K562 (cell line): ENCODE results near the gene ITGB1BP2. TPM values are rescaled to one million over a fixed set of nuclear protein-coding genes. Genes with fewer than 3 reads are reported as not detected.

Source experiments
- BACH1 ChIP-seq: fragments of 200-800 bp; sonication (Bioruptor generic); IDR thresholded peaks from 2 replicates; pipeline ENCODE4 v1.6.1; 2016; ENCODE audit warnings: missing genetic modification characterization, missing compliant biosample characterization
- DACH1 ChIP-seq: fragments of 450-650 bp; IDR thresholded peaks from 2 replicates; pipeline ENCODE4 v1.6.1; 2018; ENCODE audit not compliant: partially characterized antibody
- HMGN3 ChIP-seq: IDR thresholded peaks from 2 replicates; pipeline ENCODE4 v1.6.1; 2011; ENCODE audit warnings: borderline replicate concordance, low read depth, mild to moderate bottlenecking, mixed read lengths, low read length; ENCODE audit not compliant: insufficient read length; ENCODE audit errors: extremely low read depth
- IFI16 ChIP-seq: fragments of 250-450 bp; sonication (Bioruptor Pico); IDR thresholded peaks from 2 replicates; pipeline ENCODE4 v2.1.2; 2022; ENCODE audit warnings: mild to moderate bottlenecking, inconsistent platforms
- KAT7 ChIP-seq: sonication (generic); formaldehyde crosslinking; IDR thresholded peaks from 2 replicates; pipeline ENCODE4 v1.8.0; 2022; ENCODE audit warnings: missing genetic modification reagents, mild to moderate bottlenecking, borderline replicate concordance
- KLF1 ChIP-seq: fragments of 450-650 bp; IDR thresholded peaks from 2 replicates; pipeline ENCODE4 v1.6.1; 2016; ENCODE audit warnings: missing genetic modification characterization, missing compliant biosample characterization
- MED1 ChIP-seq: sonication (generic); formaldehyde crosslinking; IDR thresholded peaks from 2 replicates; pipeline ENCODE4 v1.8.1; 2023; ENCODE audit warnings: missing genetic modification reagents, borderline replicate concordance
- MEIS2 ChIP-seq: fragments of 450-650 bp; IDR thresholded peaks from 2 replicates; pipeline ENCODE4 v1.6.1; 2014; ENCODE audit warnings: mild to moderate bottlenecking; ENCODE audit not compliant: partially characterized antibody
- MYBL2 ChIP-seq, 2 experiments: fragments of 450-650 bp in 1 of 2; sonication (generic) in 1 of 2; formaldehyde crosslinking in 1 of 2; IDR thresholded peaks; 2 replicates each; pipeline versions ENCODE4 v1.6.1 to v1.8.1; 2017 to 2022; ENCODE audit warnings: borderline replicate concordance in 1 of 2, inconsistent platforms in 1 of 2, low read depth in 1 of 2, mild to moderate bottlenecking in 1 of 2, missing genetic modification reagents in 1 of 2, moderate library complexity in 1 of 2
- NONO ChIP-seq, 2 experiments: fragments of 200-400 bp in 1 of 2; fragments of 450-650 bp in 1 of 2; formaldehyde crosslinking in 1 of 2; IDR thresholded peaks; 2 replicates each; pipeline ENCODE4 v1.6.1; 2017; ENCODE audit warnings: low read depth in 2 of 2, mild to moderate bottlenecking in 2 of 2, moderate library complexity in 2 of 2, low read length in 1 of 2
- NR2C1 ChIP-seq, 2 experiments: fragments of 450-650 bp; IDR thresholded peaks; 2 replicates each; pipeline ENCODE4 v1.6.1; 2017; ENCODE audit warnings: mild to moderate bottlenecking in 2 of 2, antibody characterized with exemption in 1 of 2, inconsistent platforms in 1 of 2, missing compliant biosample characterization in 1 of 2, missing genetic modification characterization in 1 of 2
- PKNOX1 ChIP-seq: fragments of 450-650 bp; IDR thresholded peaks from 2 replicates; pipeline ENCODE4 v1.6.1; 2016
- PURB ChIP-seq: sonication (generic); formaldehyde crosslinking; IDR thresholded peaks from 2 replicates; pipeline ENCODE4 v1.9.0; 2021; ENCODE audit warnings: low read depth, mild to moderate bottlenecking, missing genetic modification reagents
- TFAM ChIP-seq: fragments of 250-450 bp; sonication (Bioruptor Pico); conservative IDR thresholded peaks from 2 replicates; pipeline ENCODE4 v1.5.0; 2021; ENCODE audit warnings: mild to moderate bottlenecking, moderate library complexity
- ZBTB2 ChIP-seq: fragments of 450-650 bp; IDR thresholded peaks from 2 replicates; pipeline ENCODE4 v1.6.1; 2016; ENCODE audit warnings: antibody characterized with exemption
- ZFX ChIP-seq: sonication (generic); formaldehyde crosslinking; IDR thresholded peaks from 2 replicates; pipeline ENCODE4 v1.8.0; 2022; ENCODE audit warnings: mild to moderate bottlenecking, missing genetic modification reagents, moderate library complexity
- ZHX1 ChIP-seq: fragments of 150-350 bp; conservative IDR thresholded peaks from 2 replicates; pipeline ENCODE4 v1.6.1; 2014; ENCODE audit warnings: low read length
- ZNF324 ChIP-seq: fragments of 250-450 bp; sonication (Bioruptor Pico); IDR thresholded peaks from 2 replicates; pipeline ENCODE4 v1.4.0; 2020; ENCODE audit warnings: mild to moderate bottlenecking
- polyA plus RNA-seq, 8 experiments: library from polyadenylated mRNA; depleted of rRNA in 4 of 8; stranded (reverse) in 5 of 8; unstranded in 3 of 8; fragments of >200 nt; fragmentation: Nextera tagmentation in 2 of 8; fragmentation: Illumina TruSeq in 1 of 8; extraction: Ambion mirVana in 2 of 8; extraction: Trizol in 1 of 8; gene quantifications; 2 replicates each; pipeline versions ENCODE4 v1.2.1 to v1.2.3, GENCODE V29; 2011 to 2014; ENCODE audit warnings: inconsistent platforms in 1 of 8, missing spikeins in 1 of 8
- total RNA-seq, 7 experiments: library from RNA; depleted of rRNA in 6 of 7; stranded (reverse); fragments of >200 nt in 6 of 7; fragmentation: Illumina TruSeq in 2 of 7; extraction: Trizol in 2 of 7; gene quantifications; 2 replicates each; pipeline versions ENCODE4 v1.2.1 to v1.2.3, GENCODE V29; 2011 to 2021; ENCODE audit warnings: low replicate concordance in 1 of 7

The ITGB1BP2 gene
- total and polyA plus RNA-seq, 9 of the 15 experiments (the other 6 are each of a cell fraction or from before 2014, with no cell fraction given): 1.6 to 4.0 (median 1.9) TPM

- TF ChIP-seq ZHX1 (no peak), TFAM (CRISPR knock-in tag) (no peak), MYBL2 (IDR thresholded peaks at IDR 0.05; ENCODE audit: low read depth) (no peak), MYBL2 (CRISPR knock-in tag; IDR thresholded peaks at IDR 0.05; ENCODE audit: borderline replicate concordance) (no peak), MEIS2 (peak; percentile 64), PURB (CRISPR knock-in tag) (no peak), NONO (IDR thresholded peaks at IDR 0.05; ENCODE audit: low read depth in 2 of 2, low read length in 1 of 2) (no peak), ZNF324 (CRISPR knock-in tag) (no peak), ZFX (CRISPR knock-in tag) (peak; percentile 93), NR2C1 (IDR thresholded peaks at IDR 0.05) (peak; percentile 54; the same call in 1 of the 2 replicates), NR2C1 (tag; IDR thresholded peaks at IDR 0.05) (no peak), BACH1 (no peak), HMGN3 (no peak), ZBTB2 (no peak; the same call in 1 of the 2 replicates), MED1 (CRISPR knock-in tag) (no peak), IFI16 (CRISPR knock-in tag) (no peak), KLF1 (tag) (no peak), KAT7 (CRISPR knock-in tag) (no peak), PKNOX1 (peak; percentile 99), DACH1 (no peak)
These were observed 18.0 kb upstream of the ITGB1BP2 start, which contains the start of gene NONO (continued) for GRCh38 chrX:71283403-71284143.
